Stimulated activated CD8-positive, alpha-beta memory T cell treated with anti-CD3 and anti-CD28 coated beads, Interleukin-15, amount 100 ng/mL, for 48 hours (primary cell): ENCODE results near the gene SLC39A11.
"Not testable (repeated sequence)": the region's sequence is repeated elsewhere in the genome, so short reads cannot be mapped to it uniquely, and the experiment has no call there.

Experiments
- DNase-seq, 2 donors: peaks; one replicate each; pipeline ENCODE4 v3.0.0-alpha.2; 2020; ENCODE audit warnings: low read depth in 2 of 2

SLC39A11 gene

GRCh38 chr17:72833128-72833765, 259.2 kb downstream of the SLC39A11 start:
- DNase-seq = no peak

DNA sequence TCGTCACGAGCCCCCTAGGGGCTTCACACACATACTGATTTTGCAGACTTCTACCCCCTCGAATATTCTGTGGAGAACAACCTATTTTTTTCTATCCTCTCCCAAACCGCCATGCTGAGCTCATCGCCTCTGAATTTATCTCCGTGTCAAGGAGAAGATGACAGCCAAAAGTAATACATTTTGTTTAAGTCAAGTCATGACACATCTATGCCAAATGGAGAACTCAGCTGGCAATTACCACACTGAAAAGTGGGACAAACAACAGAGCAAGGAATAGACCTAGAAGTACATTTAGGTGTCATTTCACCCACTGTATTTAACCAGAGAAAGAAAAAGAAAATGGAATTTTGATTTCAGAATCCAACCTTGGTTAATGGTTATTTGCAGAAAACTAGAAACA, 260.2 kb downstream of the SLC39A11 start:
- no peak for DNase-seq

- DNase-seq = no peak
Measured at GRCh38 chr17:72829883-72830282, 262.6 kb downstream of the SLC39A11 start.

GRCh38 chr17:72826602-72827001, 265.9 kb downstream of the SLC39A11 start:
- no peak for DNase-seq

DNA sequence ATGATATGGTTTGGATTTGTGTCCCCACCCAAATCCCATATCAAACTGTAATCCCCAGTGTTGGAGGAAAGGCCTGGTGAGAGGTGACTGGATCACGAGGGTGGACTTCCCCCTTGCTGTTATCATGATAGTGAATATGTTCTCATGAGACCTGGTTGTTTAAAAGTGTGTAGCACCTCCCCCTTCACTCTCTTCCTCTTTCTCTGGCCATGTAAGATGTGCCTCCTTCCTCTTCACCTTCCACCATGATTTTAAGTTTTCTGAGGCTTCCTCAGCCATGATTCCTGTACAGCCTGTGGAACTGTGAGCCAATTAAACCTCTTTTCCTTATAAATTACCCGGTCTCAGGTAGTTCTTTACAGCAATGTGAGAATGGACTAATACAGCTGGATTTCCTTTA, 266.4 kb downstream of the SLC39A11 start:
- not testable (repeated sequence) for DNase-seq

- DNase-seq = no peak
Measured at GRCh38 chr17:72825218-72825617, 267.3 kb downstream of the SLC39A11 start.

GRCh38 chr17:72824267-72824666, 268.2 kb downstream of the SLC39A11 start:
- not testable (repeated sequence) for DNase-seq

GRCh38 chr17:72822358-72823023, 270.0 kb downstream of the SLC39A11 start:
- no peak for DNase-seq

DNA sequence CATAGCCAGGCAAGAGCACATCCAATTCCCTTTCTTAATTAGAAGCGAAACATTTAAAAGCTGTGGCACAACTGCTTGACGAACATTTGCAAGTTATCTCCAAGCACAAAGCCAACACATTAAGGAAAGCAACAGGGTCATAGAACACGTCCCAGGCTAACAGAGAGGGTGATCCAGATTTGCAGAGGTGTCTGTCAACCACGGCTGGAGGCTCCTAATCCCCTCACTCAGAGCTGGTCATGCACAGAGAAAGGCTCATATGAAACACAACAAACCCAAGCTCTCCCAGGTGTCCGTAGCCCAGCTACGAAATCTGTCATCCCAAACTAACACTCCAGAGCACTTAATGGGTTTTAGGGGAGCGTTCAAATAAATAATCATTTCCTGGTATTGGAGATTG, 276.1 kb downstream of the SLC39A11 start:
- no peak for DNase-seq

DNA sequence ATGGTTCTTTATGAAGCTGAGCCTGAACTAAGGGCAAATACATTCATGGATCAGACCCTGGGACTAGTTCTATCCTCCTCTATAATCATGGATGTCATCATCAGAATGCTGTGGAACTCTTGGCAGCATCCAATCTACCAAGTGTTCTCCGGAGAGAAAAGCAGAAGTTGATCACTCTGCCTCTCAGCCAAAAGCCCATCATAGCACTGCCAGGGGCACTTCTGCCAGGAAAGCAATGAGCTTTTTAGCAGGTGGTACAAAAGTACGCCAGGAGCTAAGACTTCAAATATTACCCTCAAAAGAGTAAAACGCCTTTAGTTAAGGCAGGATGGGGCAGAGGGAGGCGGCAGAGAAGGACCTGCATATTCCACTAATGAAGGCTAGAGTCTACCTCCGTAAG, 279.0 kb downstream of the SLC39A11 start:
- no peak for DNase-seq

DNA sequence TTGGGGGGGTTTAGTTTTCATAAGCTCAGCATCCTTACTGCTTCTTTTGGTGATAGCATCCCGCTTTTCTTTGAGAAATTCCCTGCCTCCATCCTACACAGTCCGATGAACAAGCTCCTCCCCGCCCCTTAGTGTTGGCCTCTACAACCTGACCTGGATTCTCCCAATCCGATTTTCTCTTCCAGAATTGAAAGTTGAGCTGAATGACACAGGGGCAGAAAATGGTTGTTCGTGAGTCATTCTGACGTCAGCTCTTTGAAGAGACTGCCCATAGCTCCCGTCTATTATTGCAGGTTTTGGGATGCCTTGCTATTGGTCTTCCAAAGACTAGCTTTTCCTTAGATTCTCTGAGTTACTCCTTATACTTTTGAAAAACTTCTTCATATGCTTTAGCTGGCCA, 279.7 kb downstream of the SLC39A11 start:
- no peak for DNase-seq

- DNase-seq = no peak
Measured at GRCh38 chr17:72811976-72812687, 280.4 kb downstream of the SLC39A11 start.

DNA sequence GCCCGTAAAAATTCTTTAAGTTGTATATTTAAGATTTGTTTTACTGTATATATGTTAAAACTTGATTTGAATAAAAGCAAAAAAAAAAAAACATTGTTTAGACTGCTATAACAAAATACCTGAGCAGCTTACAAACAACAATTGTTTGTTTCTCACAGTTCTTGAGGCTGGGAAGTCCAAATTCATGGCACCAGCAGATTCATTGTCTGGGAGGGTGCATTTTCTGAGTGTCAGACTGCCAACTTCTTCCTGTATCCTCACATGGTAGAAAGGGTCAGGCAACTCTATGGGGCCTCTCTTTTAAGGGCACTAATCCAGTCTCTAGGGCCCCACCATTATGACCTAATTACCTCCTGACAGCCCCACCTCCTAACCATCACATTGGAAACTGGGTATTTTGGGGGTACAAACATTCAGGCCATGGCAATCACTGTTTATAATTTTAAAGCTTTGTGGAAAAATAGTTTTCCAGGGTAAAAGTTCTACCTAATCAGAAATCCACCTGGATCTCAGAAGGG, 281.4 kb downstream of the SLC39A11 start:
- DNase-seq = no peak

DNA sequence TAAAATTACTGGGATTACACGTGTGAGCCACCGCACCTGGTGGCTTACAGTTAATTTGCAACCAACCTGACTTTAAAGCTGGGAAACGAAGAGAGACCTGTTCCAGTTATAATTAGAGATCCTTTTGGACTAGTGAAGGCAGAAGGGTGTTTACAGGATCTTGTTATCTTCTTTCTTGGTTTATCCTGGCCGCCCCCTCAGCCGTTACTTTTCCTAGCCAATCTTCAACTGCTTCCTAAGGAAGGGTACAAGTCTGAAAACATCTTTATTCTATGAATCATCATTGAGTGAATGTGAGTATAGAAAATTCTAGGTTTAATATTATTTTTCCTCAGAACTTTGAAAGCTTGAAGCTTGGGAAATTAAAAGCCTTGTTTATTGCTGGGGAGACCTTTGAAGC, 286.5 kb downstream of the SLC39A11 start:
- no peak for DNase-seq

DNA sequence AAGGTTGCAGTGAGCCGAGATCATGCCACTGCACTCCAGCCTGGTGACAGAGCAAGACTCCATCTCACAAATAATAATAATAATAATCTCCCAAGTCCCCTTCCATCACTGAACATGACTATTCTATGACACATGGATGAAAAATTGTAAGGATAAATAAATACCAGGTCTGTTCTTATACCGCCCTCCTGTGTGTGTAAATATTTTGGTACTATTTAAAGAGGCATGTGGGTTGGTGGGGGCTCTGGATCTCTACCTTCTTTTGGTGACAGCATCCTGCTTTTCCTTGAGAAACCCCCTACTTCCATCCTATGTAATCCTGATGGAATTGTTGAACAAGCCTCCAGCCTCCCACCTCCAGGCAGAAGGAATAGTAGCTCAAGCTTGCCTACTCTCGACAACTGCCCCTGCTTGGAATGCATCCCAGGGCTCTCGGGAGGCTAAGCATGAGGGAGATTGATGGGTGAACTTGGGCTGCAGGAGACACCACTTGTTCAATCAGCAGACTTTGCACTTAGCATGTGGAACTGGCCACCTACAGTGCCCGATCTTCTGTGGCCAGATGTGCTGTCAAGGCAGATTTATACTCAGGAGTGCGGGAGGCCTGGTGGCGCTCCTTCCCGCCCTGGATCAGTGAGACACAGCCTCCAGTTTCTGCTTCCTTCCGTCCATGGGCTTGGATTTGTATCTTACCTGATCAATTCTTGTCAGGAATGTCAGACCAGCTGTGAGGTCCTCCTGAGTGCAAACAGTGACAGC, 287.4 kb downstream of the SLC39A11 start:
- no peak for DNase-seq

DNA sequence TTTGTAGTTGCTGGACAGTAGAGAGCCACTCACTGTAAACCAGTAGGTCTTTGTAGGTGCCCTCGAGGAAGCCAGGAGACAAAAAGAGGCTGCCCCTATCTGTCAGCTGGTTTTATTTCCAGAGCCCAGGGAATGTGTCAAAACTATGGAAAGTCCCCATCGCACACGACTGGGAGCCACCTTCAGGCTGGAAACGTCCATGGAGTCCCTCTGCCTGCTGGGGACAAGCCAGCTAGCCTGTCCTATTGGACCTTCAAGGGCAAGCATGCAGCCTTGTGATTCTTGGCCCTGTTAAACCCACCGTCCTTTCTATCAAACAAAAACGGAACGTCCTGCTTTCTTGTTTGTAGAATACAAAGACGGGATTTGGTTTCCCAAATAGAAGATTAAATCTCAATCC, 289.8 kb downstream of the SLC39A11 start:
- DNase-seq = no peak

DNA sequence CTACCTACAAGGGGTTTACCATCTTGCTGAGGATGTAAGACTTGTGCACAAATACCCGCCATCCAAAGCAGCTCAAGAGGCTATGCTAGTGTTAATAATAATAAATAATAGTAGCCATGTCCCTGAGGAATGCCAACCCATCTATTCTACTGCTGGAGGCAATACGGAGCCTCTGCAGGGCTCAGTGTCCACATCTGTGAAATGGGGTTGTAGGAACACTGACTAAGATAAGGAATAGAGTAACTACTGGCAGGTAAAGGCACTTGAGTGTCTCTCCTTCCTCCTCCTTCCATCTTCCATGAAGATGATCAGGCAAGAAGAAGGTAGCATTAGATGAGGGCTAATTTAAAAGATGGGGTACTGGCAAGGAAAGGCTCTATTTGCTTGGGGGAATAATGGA, 295.3 kb downstream of the SLC39A11 start:
- no peak for DNase-seq

DNA sequence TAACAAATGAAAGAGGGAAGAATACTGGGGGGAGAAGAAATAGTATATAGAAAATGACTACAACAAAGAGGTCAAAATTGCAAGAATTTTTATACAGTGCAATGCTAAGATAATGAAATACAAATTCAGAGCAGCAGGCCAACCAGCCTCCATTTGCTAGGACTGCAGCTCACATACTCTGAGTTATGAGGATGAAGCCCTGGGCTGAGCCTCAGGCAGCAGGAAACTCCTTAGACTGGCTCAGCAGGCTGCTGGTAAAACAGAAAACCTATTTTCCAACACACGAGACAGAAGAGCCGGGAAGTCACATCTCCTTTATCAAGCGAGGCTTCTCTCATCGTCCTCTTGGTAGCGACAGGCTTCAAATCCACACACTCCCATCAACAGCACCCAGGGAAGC, 296.5 kb downstream of the SLC39A11 start:
- DNase-seq = no peak

DNA sequence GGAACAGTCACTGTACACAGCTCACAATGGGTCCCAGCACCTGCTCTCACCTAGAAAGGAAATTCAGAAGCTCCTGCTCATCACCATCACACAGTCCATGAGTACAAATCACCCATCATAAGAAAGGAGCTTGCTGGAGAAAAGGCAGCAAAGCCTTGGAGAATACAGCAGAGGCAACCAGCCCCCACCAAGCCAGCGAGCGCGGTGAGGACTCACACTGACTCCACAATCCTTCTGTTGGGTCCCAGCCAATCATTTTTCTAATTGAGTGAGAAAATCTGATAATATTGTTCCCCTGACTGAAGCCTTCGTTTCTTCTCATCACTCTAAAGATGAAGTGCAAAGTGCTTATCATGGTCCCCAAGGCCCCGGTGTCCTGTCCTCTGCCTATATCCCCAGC, 298.3 kb downstream of the SLC39A11 start:
- DNase-seq = no peak

GRCh38 chr17:72792771-72793170, 299.7 kb downstream of the SLC39A11 start:
- no peak for DNase-seq

- DNase-seq = no peak
Measured at GRCh38 chr17:72790190-72790589, 302.3 kb downstream of the SLC39A11 start.

GRCh38 chr17:72789711-72790110, 302.8 kb downstream of the SLC39A11 start:
- no peak for DNase-seq
